GM12878 (cell line): ENCODE measurements around the gene ZNF585A.

ENCODE experiments used
- CTCF ChIP-seq, 3 experiments: IDR thresholded peaks in 2 of 3; conservative IDR thresholded peaks in 1 of 3; 2 replicates each; pipeline ENCODE4 v1.5.1; 2011; ENCODE audit warnings: low read depth in 3 of 3, low read length in 3 of 3, mild to moderate bottlenecking in 3 of 3, control low read depth in 2 of 3, moderate library complexity in 2 of 3, inconsistent platforms in 1 of 3, mixed read lengths in 1 of 3; ENCODE audit not compliant: control insufficient read depth in 2 of 3, insufficient read depth in 1 of 3; ENCODE audit errors: extremely low read depth in 1 of 3
- DPF2 ChIP-seq: fragments of 450-650 bp; IDR thresholded peaks from 2 replicates; pipeline ENCODE4 v1.6.1; 2017; ENCODE audit warnings: mild to moderate bottlenecking
- EP300 ChIP-seq, 2 experiments: fragments of 150-350 bp in 1 of 2; IDR thresholded peaks; 2 replicates each; pipeline ENCODE4 v1.6.1; 2011 to 2012; ENCODE audit warnings: low read depth in 2 of 2, low read length in 2 of 2, borderline replicate concordance in 1 of 2, improper control_type of control experiment in 1 of 2, inconsistent platforms in 1 of 2; ENCODE audit not compliant: control insufficient read depth in 1 of 2
- FOXM1 ChIP-seq: IDR thresholded peaks from 2 replicates; pipeline ENCODE4 v1.6.1; 2012; ENCODE audit warnings: low read depth, mild to moderate bottlenecking, inconsistent platforms, low read length, moderate library complexity
- MYC ChIP-seq: IDR thresholded peaks from 2 replicates; pipeline ENCODE4 v1.6.1; 2011; ENCODE audit warnings: mild to moderate bottlenecking, low read length, moderate library complexity, inconsistent platforms; ENCODE audit not compliant: insufficient read depth, insufficient replicate concordance, insufficient read length, severe bottlenecking
- POLR2AphosphoS5 ChIP-seq: IDR thresholded peaks from 2 replicates; pipeline ENCODE4 v1.6.1; 2011; ENCODE audit warnings: mild to moderate bottlenecking, low read length, inconsistent platforms
- RAD51 ChIP-seq: fragments of 450-650 bp; IDR thresholded peaks from 2 replicates; pipeline ENCODE4 v1.6.1; 2016; ENCODE audit warnings: moderate library complexity, mild to moderate bottlenecking, inconsistent platforms
- RCOR1 ChIP-seq: conservative IDR thresholded peaks from 2 replicates; pipeline ENCODE4 v1.6.1; 2012; ENCODE audit warnings: low read depth, low read length, improper control_type of control experiment
- SREBF1 ChIP-seq: IDR thresholded peaks from 2 replicates; pipeline ENCODE4 v1.6.1; 2012; ENCODE audit warnings: mild to moderate bottlenecking, low read length
- ZNF687 ChIP-seq: fragments of 450-650 bp; IDR thresholded peaks from 2 replicates; pipeline ENCODE4 v1.6.1; 2017; ENCODE audit warnings: mild to moderate bottlenecking, moderate library complexity
- ZZZ3 ChIP-seq: IDR thresholded peaks from 2 replicates; pipeline ENCODE4 v1.6.1; 2011; ENCODE audit warnings: low read depth; ENCODE audit not compliant: control insufficient read depth, insufficient read length

GRCh38 chr19:37172368-37173366 is at the start of gene ZNF585A:
- no peak for TF ChIP-seq MYC
- no peak for TF ChIP-seq EP300 (IDR thresholded peaks at IDR 0.05; ENCODE audit: borderline replicate concordance in 1 of 2, control insufficient read depth in 1 of 2, low read depth in 2 of 2, low read length in 2 of 2)
- no peak for TF ChIP-seq FOXM1
- no peak for TF ChIP-seq SREBF1
- TF ChIP-seq ZNF687, result no peak
- no peak for TF ChIP-seq RAD51
- peak in 2 of 3 experiments; percentile 14 to 16; a peak in 2 of 6 replicates for TF ChIP-seq CTCF (IDR thresholded peaks at IDR 0.05 in 2 of 3, conservative IDR thresholded peaks at IDR 0.05 in 1 of 3; ENCODE audit: control insufficient read depth in 2 of 3, extremely low read depth in 1 of 3, insufficient read depth in 1 of 3, low read depth in 3 of 3, low read length in 3 of 3)
- peak; percentile 76 for TF ChIP-seq POLR2AphosphoS5
- TF ChIP-seq RCOR1, result peak; percentile 97
- TF ChIP-seq ZZZ3, result no peak
- TF ChIP-seq DPF2, result no peak
